22Rv1 (cell line): ENCODE results near the gene HP1BP3.

ENCODE experiments used
- ZFX ChIP-seq: fragments of 450-650 bp; IDR thresholded peaks from 2 replicates; pipeline ENCODE4 v1.6.1; 2017; ENCODE audit warnings: antibody characterized with exemption, borderline replicate concordance
- TF ChIP-seq, protein P1 (sequence below): fragments of 450-650 bp; IDR thresholded peaks from 2 replicates; pipeline ENCODE4 v1.5.1; 2017; ENCODE audit warnings: mild to moderate bottlenecking

DNA sequence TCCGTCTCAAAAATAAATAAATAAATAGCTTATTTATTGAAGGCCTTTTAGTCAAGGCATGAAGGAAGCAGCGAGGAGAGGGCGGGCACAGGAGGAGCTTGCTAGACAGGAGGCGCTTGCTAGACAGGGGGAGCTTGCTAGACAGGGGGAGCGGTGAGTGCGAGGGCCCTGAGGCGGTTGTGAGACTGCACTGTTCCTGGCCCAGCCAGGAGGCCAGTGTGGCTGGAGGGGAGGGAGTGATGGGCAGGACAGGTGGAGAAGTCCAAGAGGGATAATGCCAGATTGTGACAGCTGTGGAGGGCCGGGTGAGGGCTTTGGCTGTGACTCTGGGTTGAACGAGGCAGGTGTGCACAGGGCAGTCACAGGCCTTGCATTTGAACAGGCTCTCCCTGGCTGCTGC is 87.5 kb downstream of the HP1BP3 start:
- TF ChIP-seq, protein P1, sequence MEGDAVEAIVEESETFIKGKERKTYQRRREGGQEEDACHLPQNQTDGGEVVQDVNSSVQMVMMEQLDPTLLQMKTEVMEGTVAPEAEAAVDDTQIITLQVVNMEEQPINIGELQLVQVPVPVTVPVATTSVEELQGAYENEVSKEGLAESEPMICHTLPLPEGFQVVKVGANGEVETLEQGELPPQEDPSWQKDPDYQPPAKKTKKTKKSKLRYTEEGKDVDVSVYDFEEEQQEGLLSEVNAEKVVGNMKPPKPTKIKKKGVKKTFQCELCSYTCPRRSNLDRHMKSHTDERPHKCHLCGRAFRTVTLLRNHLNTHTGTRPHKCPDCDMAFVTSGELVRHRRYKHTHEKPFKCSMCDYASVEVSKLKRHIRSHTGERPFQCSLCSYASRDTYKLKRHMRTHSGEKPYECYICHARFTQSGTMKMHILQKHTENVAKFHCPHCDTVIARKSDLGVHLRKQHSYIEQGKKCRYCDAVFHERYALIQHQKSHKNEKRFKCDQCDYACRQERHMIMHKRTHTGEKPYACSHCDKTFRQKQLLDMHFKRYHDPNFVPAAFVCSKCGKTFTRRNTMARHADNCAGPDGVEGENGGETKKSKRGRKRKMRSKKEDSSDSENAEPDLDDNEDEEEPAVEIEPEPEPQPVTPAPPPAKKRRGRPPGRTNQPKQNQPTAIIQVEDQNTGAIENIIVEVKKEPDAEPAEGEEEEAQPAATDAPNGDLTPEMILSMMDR = no peak
- no peak for TF ChIP-seq ZFX
